HCT116 (cell line): ENCODE data around the gene BPIFB1.

Experiments
- ATF3 ChIP-seq: IDR thresholded peaks from 2 replicates; pipeline ENCODE4 v1.6.1; 2012
- CBX3 ChIP-seq: IDR thresholded peaks from 2 replicates; pipeline ENCODE4 v1.6.1; 2012; ENCODE audit warnings: low read depth
- EGR1 ChIP-seq: IDR thresholded peaks from 2 replicates; pipeline ENCODE4 v1.6.1; 2012; ENCODE audit warnings: low read depth
- EZH2 ChIP-seq: fragments of 200-600 bp; sonication (generic); IDR thresholded peaks from 2 replicates; pipeline ENCODE4 v1.6.1; 2017; ENCODE audit warnings: antibody characterized with exemption, mixed run types
- JUND ChIP-seq: IDR thresholded peaks from 2 replicates; pipeline ENCODE4 v1.6.1; 2012
- POLR2A ChIP-seq: IDR thresholded peaks from 2 replicates; pipeline ENCODE4 v1.7.0; 2011; ENCODE audit warnings: borderline replicate concordance; ENCODE audit not compliant: insufficient read depth, insufficient read length; ENCODE audit errors: extremely low read depth
- POLR2AphosphoS5 ChIP-seq: IDR thresholded peaks from 2 replicates; pipeline ENCODE4 v1.6.1; 2011; ENCODE audit warnings: mild to moderate bottlenecking, low read depth, low read length, moderate library complexity
- SP1 ChIP-seq: IDR thresholded peaks from 2 replicates; pipeline ENCODE4 v1.6.1; 2012; ENCODE audit warnings: low read depth
- YY1 ChIP-seq: IDR thresholded peaks from 2 replicates; pipeline ENCODE4 v1.6.1; 2011; ENCODE audit warnings: low read length, low read depth, moderate library complexity, mild to moderate bottlenecking; ENCODE audit not compliant: insufficient replicate concordance; ENCODE audit errors: extremely low read depth
- ZNF274 ChIP-seq: fragments of 200-500 bp; sonication (Bioruptor generic); IDR thresholded peaks from 2 replicates; pipeline ENCODE4 v1.6.1; 2014; ENCODE audit warnings: mild to moderate bottlenecking, low read depth, low read length, inconsistent platforms
- TF ChIP-seq, protein P1 (sequence below), 3 experiments: fragments of 200-600 bp in 1 of 3; sonication (generic) in 1 of 3; IDR thresholded peaks in 2 of 3; conservative IDR thresholded peaks in 1 of 3; 2 replicates each; pipeline ENCODE4 v1.5.1; 2012 to 2017; ENCODE audit warnings: low read depth in 2 of 3, low read length in 2 of 3, antibody characterized with exemption in 1 of 3, borderline replicate concordance in 1 of 3, control low read depth in 1 of 3, mild to moderate bottlenecking in 1 of 3, mixed read lengths in 1 of 3, mixed run types in 1 of 3, moderate library complexity in 1 of 3; ENCODE audit not compliant: insufficient read depth in 1 of 3
- TF ChIP-seq, protein P2 (sequence below): IDR thresholded peaks from 2 replicates; pipeline ENCODE4 v1.6.1; 2012
- TF ChIP-seq, protein P3 (sequence below): IDR thresholded peaks from 2 replicates; pipeline ENCODE4 v1.6.1; 2012; ENCODE audit warnings: low read depth

GRCh38 chr20:33308668-33309067, 25.7 kb downstream of the BPIFB1 start:
- no peak for TF ChIP-seq CBX3
- TF ChIP-seq EZH2, result no peak
- TF ChIP-seq POLR2A, result no peak
- TF ChIP-seq EGR1, result no peak
- TF ChIP-seq, protein P1, sequence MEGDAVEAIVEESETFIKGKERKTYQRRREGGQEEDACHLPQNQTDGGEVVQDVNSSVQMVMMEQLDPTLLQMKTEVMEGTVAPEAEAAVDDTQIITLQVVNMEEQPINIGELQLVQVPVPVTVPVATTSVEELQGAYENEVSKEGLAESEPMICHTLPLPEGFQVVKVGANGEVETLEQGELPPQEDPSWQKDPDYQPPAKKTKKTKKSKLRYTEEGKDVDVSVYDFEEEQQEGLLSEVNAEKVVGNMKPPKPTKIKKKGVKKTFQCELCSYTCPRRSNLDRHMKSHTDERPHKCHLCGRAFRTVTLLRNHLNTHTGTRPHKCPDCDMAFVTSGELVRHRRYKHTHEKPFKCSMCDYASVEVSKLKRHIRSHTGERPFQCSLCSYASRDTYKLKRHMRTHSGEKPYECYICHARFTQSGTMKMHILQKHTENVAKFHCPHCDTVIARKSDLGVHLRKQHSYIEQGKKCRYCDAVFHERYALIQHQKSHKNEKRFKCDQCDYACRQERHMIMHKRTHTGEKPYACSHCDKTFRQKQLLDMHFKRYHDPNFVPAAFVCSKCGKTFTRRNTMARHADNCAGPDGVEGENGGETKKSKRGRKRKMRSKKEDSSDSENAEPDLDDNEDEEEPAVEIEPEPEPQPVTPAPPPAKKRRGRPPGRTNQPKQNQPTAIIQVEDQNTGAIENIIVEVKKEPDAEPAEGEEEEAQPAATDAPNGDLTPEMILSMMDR (IDR thresholded peaks at IDR 0.05 in 2 of 3, conservative IDR thresholded peaks at IDR 0.05 in 1 of 3; ENCODE audit: borderline replicate concordance in 1 of 3, insufficient read depth in 1 of 3, low read depth in 2 of 3, low read length in 2 of 3), result no peak
- no peak for TF ChIP-seq POLR2AphosphoS5
- TF ChIP-seq, protein P2, sequence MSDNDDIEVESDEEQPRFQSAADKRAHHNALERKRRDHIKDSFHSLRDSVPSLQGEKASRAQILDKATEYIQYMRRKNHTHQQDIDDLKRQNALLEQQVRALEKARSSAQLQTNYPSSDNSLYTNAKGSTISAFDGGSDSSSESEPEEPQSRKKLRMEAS, result no peak
- no peak for TF ChIP-seq YY1
- TF ChIP-seq, protein P3, sequence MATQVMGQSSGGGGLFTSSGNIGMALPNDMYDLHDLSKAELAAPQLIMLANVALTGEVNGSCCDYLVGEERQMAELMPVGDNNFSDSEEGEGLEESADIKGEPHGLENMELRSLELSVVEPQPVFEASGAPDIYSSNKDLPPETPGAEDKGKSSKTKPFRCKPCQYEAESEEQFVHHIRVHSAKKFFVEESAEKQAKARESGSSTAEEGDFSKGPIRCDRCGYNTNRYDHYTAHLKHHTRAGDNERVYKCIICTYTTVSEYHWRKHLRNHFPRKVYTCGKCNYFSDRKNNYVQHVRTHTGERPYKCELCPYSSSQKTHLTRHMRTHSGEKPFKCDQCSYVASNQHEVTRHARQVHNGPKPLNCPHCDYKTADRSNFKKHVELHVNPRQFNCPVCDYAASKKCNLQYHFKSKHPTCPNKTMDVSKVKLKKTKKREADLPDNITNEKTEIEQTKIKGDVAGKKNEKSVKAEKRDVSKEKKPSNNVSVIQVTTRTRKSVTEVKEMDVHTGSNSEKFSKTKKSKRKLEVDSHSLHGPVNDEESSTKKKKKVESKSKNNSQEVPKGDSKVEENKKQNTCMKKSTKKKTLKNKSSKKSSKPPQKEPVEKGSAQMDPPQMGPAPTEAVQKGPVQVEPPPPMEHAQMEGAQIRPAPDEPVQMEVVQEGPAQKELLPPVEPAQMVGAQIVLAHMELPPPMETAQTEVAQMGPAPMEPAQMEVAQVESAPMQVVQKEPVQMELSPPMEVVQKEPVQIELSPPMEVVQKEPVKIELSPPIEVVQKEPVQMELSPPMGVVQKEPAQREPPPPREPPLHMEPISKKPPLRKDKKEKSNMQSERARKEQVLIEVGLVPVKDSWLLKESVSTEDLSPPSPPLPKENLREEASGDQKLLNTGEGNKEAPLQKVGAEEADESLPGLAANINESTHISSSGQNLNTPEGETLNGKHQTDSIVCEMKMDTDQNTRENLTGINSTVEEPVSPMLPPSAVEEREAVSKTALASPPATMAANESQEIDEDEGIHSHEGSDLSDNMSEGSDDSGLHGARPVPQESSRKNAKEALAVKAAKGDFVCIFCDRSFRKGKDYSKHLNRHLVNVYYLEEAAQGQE, result no peak
- no peak for TF ChIP-seq ATF3
- TF ChIP-seq JUND, result no peak
- no peak for TF ChIP-seq SP1
- no peak for TF ChIP-seq ZNF274
